Hepatocyte (in vitro differentiated cells): Measurements from ENCODE around the gene SKIDA1. TPM values are rescaled to one million over a fixed set of nuclear protein-coding genes. Genes with fewer than 3 reads are reported as not detected.

Experiments
- DNase-seq: peaks from one replicate; pipeline ENCODE4 v3.0.0-alpha.2; 2016; ENCODE audit warnings: low spot score
- H2AFZ ChIP-seq: fragments of 200-600 bp; sonication (generic); 2 replicates; pipeline ENCODE4 v1.6.0; 2016; ENCODE audit warnings: antibody characterized with exemption, mild to moderate bottlenecking
- H3K27ac ChIP-seq: fragments of 200-600 bp; sonication (generic); 2 replicates; pipeline ENCODE4 v1.5.1; 2016; ENCODE audit warnings: mild to moderate bottlenecking
- H3K27me3 ChIP-seq: fragments of 200-600 bp; sonication (generic); 2 replicates; pipeline ENCODE4 v1.6.1; 2016
- H3K36me3 ChIP-seq: fragments of 200-600 bp; sonication (generic); replicated peaks from 2 replicates; pipeline ENCODE4 v1.5.1; 2016; ENCODE audit warnings: low read depth; ENCODE audit not compliant: insufficient read depth
- H3K4me1 ChIP-seq: fragments of 200-600 bp; sonication (generic); 2 replicates; pipeline ENCODE4 v1.5.1; 2016; ENCODE audit warnings: mild to moderate bottlenecking, moderate library complexity; ENCODE audit not compliant: insufficient read depth
- H3K4me2 ChIP-seq: fragments of 200-600 bp; sonication (generic); 2 replicates; pipeline ENCODE4 v1.6.0; 2016
- H3K4me3 ChIP-seq: fragments of 200-600 bp; sonication (generic); 2 replicates; pipeline ENCODE4 v1.5.1; 2016; ENCODE audit warnings: mild to moderate bottlenecking
- H3K79me2 ChIP-seq: fragments of 200-600 bp; sonication (generic); 2 replicates; pipeline ENCODE4 v1.6.0; 2017; ENCODE audit warnings: mild to moderate bottlenecking
- H3K9me2 ChIP-seq: fragments of 200-600 bp; sonication (generic); replicated peaks from 2 replicates; pipeline ENCODE4 v1.6.0; 2017; ENCODE audit warnings: mild to moderate bottlenecking; ENCODE audit not compliant: insufficient read depth
- H3K9me3 ChIP-seq: fragments of 200-600 bp; sonication (generic); 2 replicates; pipeline ENCODE4 v1.5.1; 2016; ENCODE audit warnings: low read depth, mild to moderate bottlenecking
- H4K20me1 ChIP-seq: fragments of 200-600 bp; sonication (generic); 2 replicates; pipeline ENCODE4 v1.6.0; 2016; ENCODE audit warnings: mild to moderate bottlenecking; ENCODE audit not compliant: insufficient read depth, poor library complexity, severe bottlenecking
- CTCF ChIP-seq: fragments of 200-600 bp; sonication (generic); IDR thresholded peaks from 2 replicates; pipeline ENCODE4 v1.5.1; 2016; ENCODE audit warnings: antibody characterized with exemption, mild to moderate bottlenecking; ENCODE audit not compliant: poor library complexity
- EZH2 ChIP-seq: fragments of 200-600 bp; sonication (generic); IDR thresholded peaks from 2 replicates; pipeline ENCODE4 v1.6.1; 2016; ENCODE audit warnings: antibody characterized with exemption, mild to moderate bottlenecking, borderline replicate concordance
- EZH2phosphoT487 ChIP-seq: fragments of 200-600 bp; sonication (generic); IDR thresholded peaks from one replicate; pipeline ENCODE4 v1.6.1; 2018; ENCODE audit warnings: antibody characterized with exemption, mild to moderate bottlenecking, low read depth, moderate library complexity; ENCODE audit not compliant: unreplicated experiment, severe bottlenecking
- WGBS: methylation state at CpG from one replicate; pipeline ENCODE4 v1.1.6; 2016; ENCODE audit warnings: low lambda C conversion rate; ENCODE audit errors: missing lambda C conversion rate; 5-methylcytosine and 5-hydroxymethylcytosine counted together
- polyA plus RNA-seq: library from polyadenylated mRNA; unstranded; fragments of >200 nt; fragmentation: Nextera tagmentation; extraction: Ambion mirVana; gene quantifications from 2 replicates; pipeline ENCODE4 v1.2.1, GENCODE V29; 2016
- total RNA-seq: library from RNA; depleted of rRNA; stranded (reverse); fragments of >200 nt; gene quantifications from 2 replicates; pipeline ENCODE4 v1.2.3, GENCODE V29; 2014

The SKIDA1 gene
- total and polyA plus RNA-seq, 2 experiments from 2014 or later: 0.68 to 2.3 TPM

DNA sequence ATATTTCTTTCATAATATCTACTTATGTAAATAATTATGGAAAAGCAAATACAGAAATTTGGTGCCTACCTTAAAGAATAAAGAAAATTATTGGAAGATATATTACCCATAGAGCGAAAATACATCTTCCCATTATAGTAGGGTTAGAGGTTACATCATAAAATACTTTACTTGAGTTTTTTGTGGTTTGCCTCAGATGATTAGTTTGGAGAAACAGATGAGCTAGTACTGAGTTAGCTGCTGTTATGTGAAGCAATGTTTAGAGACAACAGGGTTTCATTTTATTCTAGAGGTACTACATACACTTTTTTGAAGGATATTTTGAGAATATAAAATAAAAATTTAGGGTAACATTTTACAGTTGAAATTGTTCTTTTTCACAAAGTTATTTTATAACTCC, 5.7 kb upstream of the SKIDA1 start:
- no peaks in the 10 kb centered on the region for H3K9me2 ChIP-seq
- H3K9me3 ChIP-seq: no peaks in the 10 kb centered on the region
- TF ChIP-seq EZH2: no peak
- no peak for TF ChIP-seq EZH2phosphoT487
- no peak for TF ChIP-seq CTCF
- H3K4me2 ChIP-seq: no peak overlapping the region
- peaks cover 17% of the 10 kb centered on the region for H3K4me1 ChIP-seq
- no peak overlapping the region for H3K4me3 ChIP-seq
- no peak for DNase-seq
- WGBS: 93% methylated on average over 1 of the region's 1 CpG
- H3K27ac ChIP-seq: no peak overlapping the region
- peaks cover 2% of the 10 kb centered on the region for H4K20me1 ChIP-seq
- H3K27me3 ChIP-seq: no peaks in the 10 kb centered on the region
- H2AFZ ChIP-seq: no peak overlapping the region
- H3K36me3 ChIP-seq: no peaks in the 10 kb centered on the region
- peaks cover 38% of the 10 kb centered on the region for H3K79me2 ChIP-seq

DNA sequence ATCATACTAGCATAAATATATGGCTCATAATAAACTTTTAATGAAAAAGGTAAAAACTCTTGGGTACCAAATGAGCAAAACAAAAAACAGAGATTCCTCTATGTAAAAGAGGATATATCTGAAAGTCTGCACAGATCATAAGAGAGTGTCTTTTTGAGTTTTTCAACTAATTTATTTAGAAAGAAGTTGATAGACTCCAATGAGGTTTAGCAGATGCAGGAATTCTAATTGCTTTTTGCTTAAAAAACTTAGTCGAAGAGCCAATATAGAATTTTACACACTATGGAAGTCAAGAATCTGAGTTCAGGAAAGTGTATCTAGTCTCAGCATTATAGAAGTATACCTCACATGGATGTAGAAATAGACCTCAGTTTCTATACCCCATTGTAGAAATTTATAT, 5.2 kb upstream of the SKIDA1 start:
- no peaks in the 10 kb centered on the region for H3K27me3 ChIP-seq
- TF ChIP-seq EZH2 (no peak), EZH2phosphoT487 (no peak), CTCF (no peak)
- WGBS: 39% methylated on average over 1 of the region's 1 CpG
- DNase-seq: no peak
- no peaks in the 10 kb centered on the region for H4K20me1 ChIP-seq
- no peak overlapping the region for H3K4me2 ChIP-seq
- H3K27ac ChIP-seq: no peak overlapping the region
- H2AFZ ChIP-seq: no peak overlapping the region
- H3K79me2 ChIP-seq: peaks cover 33% of the 10 kb centered on the region
- H3K4me1 ChIP-seq: peaks cover 11% of the 10 kb centered on the region
- H3K4me3 ChIP-seq: no peak overlapping the region
- no peaks in the 10 kb centered on the region for H3K36me3 ChIP-seq
- H3K9me2 ChIP-seq: no peaks in the 10 kb centered on the region
- no peaks in the 10 kb centered on the region for H3K9me3 ChIP-seq

DNA sequence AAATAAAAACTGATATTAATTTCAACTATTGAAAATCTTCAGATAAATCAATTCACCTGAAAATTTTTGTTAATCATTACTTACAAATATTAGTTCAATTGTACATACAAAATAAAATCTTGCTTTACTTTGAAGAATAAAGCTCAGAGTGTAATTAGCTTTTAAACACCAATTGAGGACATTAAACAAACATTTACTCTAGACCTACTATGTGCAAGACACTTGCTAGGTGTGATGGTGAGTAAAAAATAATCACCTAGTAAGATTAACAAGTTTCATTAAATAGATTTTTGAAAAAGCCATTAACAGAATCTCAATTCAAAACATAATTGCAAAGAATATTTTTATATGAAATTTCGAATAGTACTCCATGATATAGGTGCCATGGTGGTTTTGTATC, 4.7 kb upstream of the SKIDA1 start:
- Histone ChIP-seq H3K9me3 (no peaks in the 10 kb centered on the region), H3K27ac (no peak overlapping the region), H3K27me3 (no peaks in the 10 kb centered on the region), H3K4me2 (no peak overlapping the region), H2AFZ (no peak overlapping the region), H3K79me2 (peaks cover 28% of the 10 kb centered on the region), H4K20me1 (no peaks in the 10 kb centered on the region), H3K9me2 (no peaks in the 10 kb centered on the region), H3K4me3 (no peak overlapping the region), H3K36me3 (no peaks in the 10 kb centered on the region), H3K4me1 (peaks cover 8% of the 10 kb centered on the region)
- no peak for TF ChIP-seq EZH2
- TF ChIP-seq EZH2phosphoT487: no peak
- no peak for TF ChIP-seq CTCF
- 100% methylated on average over 1 of the region's 1 CpG for WGBS
- DNase-seq: no peak
